GM21423 (cell line): ENCODE measurements around the gene CCBE1.
"Not testable (repeated sequence)": the region's sequence is repeated elsewhere in the genome, so short reads cannot be mapped to it uniquely, and the experiment has no call there.

Experiments used
- ATAC-seq: cut with Tn5 transposase; IDR thresholded peaks from one replicate; pipeline ENCODE4 v1.9.1; 2021; ENCODE audit warnings: mild to moderate bottlenecking, moderate library complexity; ENCODE audit not compliant: unreplicated experiment

Gene CCBE1

DNA sequence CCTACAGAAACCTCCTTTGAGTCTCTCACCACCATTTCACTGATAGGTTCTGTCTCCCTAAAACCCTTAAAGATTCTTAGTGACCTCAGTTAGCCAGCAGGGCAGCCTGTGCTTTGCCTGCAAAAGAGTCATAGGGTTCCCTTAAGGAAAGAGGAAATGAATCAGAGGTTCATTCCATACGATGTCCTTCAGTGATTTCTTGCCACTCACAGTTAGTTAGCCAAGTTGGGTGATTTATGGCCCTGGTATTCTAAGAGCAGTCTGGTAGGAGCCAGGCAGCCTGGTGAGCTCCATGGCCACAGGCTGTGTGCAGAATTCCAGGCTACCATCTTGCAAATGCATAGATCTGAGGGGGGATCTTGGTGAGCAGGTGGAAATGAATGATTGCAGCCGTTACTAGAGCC lies 18.7 kb upstream of the CCBE1 start:
- ATAC-seq, result no peak

- no peak for ATAC-seq
These were observed 18.2 kb upstream of the CCBE1 start for GRCh38 chr18:59715445-59715844.

DNA sequence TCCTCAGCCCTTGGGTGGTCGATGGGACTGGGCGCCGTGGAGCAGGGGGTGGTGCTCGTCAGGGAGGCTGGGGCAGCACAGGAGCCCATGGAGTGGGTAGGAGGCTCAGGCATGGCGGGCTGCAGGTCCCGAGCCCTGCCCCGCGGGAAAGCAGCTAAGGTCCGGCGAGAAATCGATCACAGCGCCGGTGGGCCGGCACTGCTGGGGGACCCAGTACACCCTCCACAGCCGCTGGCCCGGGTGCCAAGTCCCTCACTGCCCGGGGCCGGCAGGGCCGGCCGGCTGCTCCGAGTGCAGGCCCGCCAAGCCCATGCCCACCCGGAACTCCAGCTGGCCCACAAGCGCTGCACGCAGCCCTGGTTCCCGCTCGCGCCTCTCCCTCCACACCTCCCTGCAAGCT lies 16.9 kb upstream of the CCBE1 start:
- ATAC-seq, result not testable (repeated sequence)

- no peak for ATAC-seq
These were observed 15.1 kb upstream of the CCBE1 start for GRCh38 chr18:59712311-59712710.

GRCh38 chr18:59708988-59709387 lies 11.8 kb upstream of the CCBE1 start:
- no peak for ATAC-seq

GRCh38 chr18:59707306-59707705 lies 10.1 kb upstream of the CCBE1 start:
- no peak for ATAC-seq

DNA sequence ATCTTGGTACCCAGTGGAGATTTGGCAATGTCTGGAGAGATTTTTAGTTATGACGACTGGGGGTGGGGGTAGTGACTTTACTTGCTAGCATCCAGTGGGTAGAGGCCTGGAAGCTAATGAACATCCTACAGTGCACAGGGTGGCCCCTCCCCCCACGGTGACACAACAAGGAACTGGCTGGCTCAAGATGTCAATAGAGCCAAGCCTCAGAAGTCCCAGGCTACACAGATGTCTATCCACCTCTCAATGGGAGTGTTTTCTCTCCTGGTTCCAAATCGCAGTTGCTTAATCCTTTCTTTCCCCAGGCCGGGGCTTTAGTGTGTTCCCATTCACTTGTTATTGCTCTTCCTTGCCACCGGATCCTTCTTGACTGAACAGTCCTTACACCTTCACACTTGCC lies 9.3 kb upstream of the CCBE1 start:
- no peak for ATAC-seq

DNA sequence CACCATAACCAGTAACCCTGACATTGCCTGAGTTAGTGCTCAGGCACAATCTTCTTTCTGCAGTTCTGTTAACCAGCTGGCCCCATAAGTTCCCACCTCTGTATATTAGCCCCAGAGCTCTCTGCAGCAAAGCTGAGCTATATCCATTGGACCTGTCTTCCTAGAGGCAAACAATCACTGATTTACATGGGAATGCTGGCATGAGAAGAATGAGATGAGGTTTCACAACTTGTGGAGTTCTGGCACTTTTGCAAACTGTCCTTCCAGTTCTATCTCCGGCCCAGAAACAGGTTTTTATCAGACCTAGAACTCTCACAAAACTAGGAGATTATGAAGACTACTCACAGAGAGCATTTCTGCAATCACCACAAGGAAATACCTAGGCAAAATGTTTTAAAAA lies 7.9 kb upstream of the CCBE1 start:
- no peak for ATAC-seq

DNA sequence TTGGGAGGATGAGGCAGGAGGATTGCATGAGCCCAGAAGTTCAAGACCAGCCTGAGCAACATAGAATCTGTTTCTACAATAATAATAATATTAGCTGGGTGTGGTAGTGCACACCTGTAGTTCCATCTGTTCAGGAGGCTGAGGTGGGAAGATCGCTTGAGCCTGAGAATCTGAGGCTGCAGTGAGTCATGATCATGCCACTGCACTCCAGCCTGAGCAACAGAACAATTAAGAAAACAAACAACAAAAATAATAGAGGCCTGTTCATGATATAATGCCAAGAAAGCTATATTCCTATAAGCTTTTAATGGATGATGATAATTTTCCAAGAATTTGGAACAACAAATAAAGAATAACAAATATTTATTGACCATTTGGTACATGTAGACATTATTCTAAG lies 6.9 kb upstream of the CCBE1 start:
- ATAC-seq, result no peak

DNA sequence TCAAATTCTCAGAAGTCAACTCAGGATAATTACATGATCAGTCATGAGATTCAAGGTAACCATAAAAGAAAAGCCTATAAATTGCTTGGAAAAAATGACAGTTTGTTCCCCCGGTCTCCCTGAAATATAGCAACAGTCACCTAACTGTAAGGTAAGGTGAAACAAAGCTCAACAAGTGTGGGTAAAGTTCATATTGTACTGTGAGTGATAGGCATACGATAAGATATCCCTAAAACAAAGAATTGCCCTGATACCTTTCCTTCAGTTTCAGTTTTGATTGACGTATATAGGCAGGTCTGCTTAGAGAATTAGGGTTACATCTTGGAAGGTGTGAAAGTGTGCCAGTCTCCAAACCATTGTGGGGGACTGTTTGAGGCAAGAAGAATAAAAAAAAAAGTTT lies 4.0 kb upstream of the CCBE1 start:
- ATAC-seq, result no peak

GRCh38 chr18:59700535-59700967 lies 3.3 kb upstream of the CCBE1 start:
- no peak for ATAC-seq

DNA sequence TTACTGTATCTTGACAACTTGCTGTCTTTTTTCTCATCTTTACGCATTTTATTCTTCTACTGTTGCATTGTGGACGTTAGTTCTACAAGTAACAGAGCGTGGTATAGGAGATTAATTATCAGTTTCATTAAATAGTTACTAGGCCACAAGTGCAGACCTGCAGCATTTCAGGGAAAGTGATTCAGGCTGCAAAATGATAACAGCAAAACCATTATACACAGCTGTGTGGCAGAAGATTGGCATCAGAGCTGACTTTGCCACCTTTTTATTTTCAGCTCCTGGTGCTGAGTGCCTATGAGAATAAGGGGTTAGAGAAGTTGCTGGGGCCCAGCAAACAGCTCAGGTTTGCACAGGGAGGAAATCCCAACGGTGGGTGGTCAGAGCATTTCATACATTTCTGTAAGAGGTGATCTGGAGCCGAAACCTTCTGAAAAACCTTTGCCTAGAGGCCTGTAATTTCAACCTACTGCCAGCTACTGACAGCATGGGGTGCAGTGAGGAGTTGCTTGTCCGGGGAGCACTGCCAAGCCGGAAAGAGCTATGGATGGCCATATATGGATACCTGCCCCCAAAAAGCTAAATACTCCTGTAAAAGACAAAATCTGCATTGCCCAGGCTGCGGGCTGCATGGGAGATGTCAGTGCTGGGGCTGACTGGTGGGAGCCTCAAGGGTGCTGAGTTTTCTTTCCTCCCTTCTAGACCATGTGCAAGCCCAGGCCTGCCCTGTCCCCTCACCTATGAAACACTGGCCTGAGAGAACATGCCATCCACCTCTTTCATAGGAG lies 2.7 kb upstream of the CCBE1 start:
- ATAC-seq, result no peak

DNA sequence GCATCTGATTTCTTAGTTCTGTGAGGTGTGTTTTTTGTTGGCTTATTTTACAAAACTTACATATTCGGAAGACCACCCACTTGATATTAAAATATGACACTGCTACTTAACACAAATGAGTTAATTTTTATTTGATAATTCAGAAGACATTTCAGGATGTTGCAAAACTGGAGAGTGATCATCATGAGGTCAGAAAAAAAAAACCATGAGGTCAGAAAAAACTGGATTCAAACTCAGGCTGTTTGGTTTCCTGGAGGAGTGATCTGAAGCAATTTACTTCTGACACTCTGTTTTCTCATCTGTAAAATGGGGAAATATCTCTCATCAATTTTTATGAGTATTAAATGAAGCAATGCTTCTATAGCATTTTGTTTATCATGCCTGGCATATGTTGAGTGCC lies 1.8 kb upstream of the CCBE1 start:
- ATAC-seq, result no peak

DNA sequence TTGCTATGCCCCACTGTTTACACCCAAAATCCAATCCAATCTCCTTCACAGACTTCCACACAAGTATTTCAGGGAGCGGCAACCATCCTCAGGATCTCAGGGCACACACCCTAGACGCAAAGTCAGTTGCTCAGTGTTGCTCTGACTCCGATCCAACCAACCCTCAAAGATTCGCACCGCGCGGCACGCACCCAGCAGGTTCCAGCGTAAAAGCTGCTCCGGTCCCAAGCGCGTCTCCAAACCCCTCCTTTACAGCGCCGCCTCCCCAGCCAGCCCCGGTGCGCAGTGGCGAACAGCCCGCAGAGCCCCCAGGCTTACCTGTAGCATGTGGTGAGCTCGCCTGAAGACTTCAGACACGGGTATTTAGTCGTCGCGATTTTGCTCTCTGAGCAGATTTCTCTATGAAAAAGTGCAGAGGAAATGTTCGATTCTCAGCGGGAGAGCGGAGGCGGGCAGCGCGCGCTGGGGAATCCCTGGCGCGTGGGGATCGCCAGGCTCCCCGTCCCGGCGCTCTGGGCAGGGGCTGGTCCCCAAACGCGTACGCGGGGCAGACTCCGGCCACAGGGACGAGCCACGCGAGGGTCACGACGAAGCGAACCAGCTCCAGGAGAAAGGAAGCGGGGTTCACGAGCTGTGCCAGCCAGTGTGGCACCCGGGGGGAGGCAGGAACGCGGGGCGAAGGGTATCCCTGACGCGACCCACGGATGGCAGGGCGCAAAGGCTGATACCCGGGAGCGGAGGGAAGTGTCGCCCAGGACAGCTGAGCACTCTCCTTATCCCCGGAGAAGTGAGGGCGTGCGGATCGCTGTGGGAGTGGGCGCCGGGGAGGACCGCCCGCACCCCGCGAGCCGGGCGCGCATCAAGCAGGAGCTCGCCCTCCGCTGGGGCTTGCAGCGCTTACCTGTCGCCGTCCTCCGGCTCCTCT lies 650 bp downstream of the CCBE1 start:
- peak; percentile 40 for ATAC-seq

- no peak for ATAC-seq
These were observed 1.7 kb downstream of the CCBE1 start for GRCh38 chr18:59695551-59695950.

GRCh38 chr18:59694824-59695223 lies 2.4 kb downstream of the CCBE1 start:
- no peak for ATAC-seq

DNA sequence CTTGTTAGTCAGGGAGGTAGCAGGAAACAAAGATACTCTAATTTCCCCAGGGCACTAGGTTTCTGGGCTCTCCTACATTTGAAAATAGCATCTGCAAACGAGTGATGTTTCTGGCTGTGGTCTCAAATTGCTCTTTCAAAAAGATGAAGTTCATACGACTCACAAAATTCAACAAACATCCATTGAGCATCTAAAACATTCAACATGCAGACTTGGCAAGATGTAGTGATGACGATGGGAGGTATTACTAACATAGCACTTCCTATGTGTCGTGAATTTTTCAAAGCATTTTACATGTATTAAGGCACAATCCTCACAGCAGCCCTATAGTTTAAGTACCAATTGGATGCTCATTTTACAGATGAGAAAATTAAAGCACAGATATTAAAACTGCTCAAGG lies 5.2 kb downstream of the CCBE1 start:
- ATAC-seq, result no peak

- no peak for ATAC-seq
These were observed 6.2 kb downstream of the CCBE1 start for GRCh38 chr18:59690996-59691395.

- no peak for ATAC-seq
These were observed 6.8 kb downstream of the CCBE1 start for GRCh38 chr18:59690186-59690982.

DNA sequence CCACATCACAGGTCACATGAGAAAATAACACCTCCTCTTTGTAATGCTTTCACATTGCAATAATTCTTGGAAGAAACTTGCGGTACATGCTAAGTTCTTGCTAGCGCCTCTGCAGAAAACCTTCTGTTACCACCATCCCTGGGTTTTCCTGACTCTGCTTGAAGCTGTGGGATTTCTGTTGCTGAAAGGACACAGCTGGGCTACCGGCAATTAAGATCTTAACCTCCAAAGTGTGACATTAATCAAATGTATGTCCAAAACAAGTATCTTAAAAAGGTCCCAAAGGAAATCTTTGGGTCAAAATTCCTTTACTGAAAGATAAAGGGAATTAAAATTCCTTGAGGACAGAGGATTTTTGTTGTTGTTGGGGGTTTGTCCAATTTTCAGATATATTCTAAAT lies 7.5 kb downstream of the CCBE1 start:
- no peak for ATAC-seq

DNA sequence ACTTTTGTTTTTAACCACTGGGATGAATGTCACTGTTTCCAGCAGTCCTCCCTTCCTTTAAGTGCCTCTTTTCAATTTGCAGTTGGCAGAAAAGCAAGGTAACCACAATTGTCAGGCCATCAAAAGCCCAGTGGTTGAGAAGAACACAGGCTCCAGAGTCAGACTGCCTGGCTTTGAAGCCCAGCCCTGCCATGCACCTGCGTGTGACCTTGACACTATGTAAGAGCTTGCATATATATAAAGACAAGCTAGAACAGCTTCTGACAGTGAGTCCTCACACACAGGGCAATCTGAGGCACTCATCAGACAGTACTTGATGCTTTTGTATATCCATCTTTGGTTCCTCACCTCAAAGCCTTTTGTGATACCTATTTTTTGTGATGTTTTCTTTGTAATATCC lies 11.0 kb downstream of the CCBE1 start:
- ATAC-seq, result no peak
